ENCODE data around the gene MOV10L1.

The MOV10L1 gene

GRCh38 chr22:50196256-50196655, 106.5 kb downstream of the MOV10L1 start:
- TF ChIP-seq EZH2phosphoT487 (IDR thresholded peaks at IDR 0.05; ENCODE audit: low read length) (no peak), EZH2 (optimal IDR thresholded peaks at IDR 0.05; ENCODE audit: low read depth, low read length) (no peak)
- TF ChIP-seq, protein P1, sequence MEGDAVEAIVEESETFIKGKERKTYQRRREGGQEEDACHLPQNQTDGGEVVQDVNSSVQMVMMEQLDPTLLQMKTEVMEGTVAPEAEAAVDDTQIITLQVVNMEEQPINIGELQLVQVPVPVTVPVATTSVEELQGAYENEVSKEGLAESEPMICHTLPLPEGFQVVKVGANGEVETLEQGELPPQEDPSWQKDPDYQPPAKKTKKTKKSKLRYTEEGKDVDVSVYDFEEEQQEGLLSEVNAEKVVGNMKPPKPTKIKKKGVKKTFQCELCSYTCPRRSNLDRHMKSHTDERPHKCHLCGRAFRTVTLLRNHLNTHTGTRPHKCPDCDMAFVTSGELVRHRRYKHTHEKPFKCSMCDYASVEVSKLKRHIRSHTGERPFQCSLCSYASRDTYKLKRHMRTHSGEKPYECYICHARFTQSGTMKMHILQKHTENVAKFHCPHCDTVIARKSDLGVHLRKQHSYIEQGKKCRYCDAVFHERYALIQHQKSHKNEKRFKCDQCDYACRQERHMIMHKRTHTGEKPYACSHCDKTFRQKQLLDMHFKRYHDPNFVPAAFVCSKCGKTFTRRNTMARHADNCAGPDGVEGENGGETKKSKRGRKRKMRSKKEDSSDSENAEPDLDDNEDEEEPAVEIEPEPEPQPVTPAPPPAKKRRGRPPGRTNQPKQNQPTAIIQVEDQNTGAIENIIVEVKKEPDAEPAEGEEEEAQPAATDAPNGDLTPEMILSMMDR (IDR thresholded peaks at IDR 0.05; ENCODE audit: low read length) = no peak
- Histone ChIP-seq H3K36me3 (replicated peaks; ENCODE audit: insufficient read depth, low read length) (no peaks in the 10 kb centered on the region; the same call in 1 of the 2 replicates), H2AFZ (ENCODE audit: low read length) (no peak overlapping the region), H3K4me2 (ENCODE audit: low read depth, low read length) (no peak overlapping the region), H3F3A (ENCODE audit: insufficient read depth, low read length) (0 out of 2 replicates have a peak, but pooled peaks cover 11% of the 10 kb centered on the region), H3K79me2 (ENCODE audit: low read length) (peaks cover 35% of the 10 kb centered on the region), H3K4me3 (ENCODE audit: low read length) (no peak overlapping the region), H3K9me2 (replicated peaks; ENCODE audit: insufficient read depth, low read length) (no peaks in the 10 kb centered on the region), H3K27me3 (replicated peaks; ENCODE audit: insufficient read depth, low read length) (no peaks in the 10 kb centered on the region), H3K9me3 (replicated peaks; ENCODE audit: insufficient read depth, low read length) (no peaks in the 10 kb centered on the region), H4K20me1 (ENCODE audit: insufficient read depth, low read length) (no peaks in the 10 kb centered on the region), H3K27ac (ENCODE audit: low read length) (no peak overlapping the region), H3K9ac (ENCODE audit: low read length) (no peak overlapping the region), H3K4me1 (ENCODE audit: low read length) (peaks cover 2% of the 10 kb centered on the region)
- DNase-seq = no peak

DNA sequence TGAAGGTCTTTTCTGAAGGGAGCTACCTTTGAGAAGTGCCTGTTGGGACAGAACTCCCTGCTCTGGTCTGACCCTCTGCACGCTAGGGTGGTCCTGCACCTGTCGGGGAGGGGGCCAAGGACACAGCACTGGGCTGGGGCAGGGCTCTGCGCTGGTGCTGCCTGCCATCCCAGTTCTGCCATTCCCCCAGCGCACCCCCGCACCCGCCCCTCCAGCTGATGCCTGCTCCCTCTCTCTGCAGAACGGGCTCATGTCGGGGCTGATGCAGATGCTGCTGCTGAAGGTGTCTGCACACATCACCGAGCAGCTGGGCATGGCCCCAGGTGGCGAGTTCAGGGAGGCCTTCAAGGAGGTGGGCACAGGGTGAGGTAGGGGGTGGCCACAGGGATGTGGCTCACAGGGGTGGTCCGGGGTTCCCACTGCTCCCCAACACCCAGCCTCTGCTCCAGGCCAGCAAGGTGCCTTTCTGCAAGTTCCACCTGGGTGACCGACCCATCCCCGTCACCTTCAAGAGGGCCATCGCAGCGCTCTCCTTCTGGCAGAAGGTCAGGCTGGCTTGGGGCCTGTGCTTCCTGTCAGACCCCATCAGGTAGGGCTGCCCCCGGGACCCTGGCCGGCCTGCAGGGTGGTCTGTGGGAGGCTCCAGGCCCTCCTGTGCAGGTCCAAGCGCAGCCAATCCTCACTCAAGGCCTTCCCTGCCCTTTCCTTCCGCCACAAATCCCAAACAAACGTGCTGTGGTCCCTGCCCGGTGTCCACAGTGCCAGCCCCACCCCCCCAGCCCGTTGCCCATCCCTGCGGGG, 107.4 kb downstream of the MOV10L1 start:
- H3K4me1 ChIP-seq (ENCODE audit: low read length) = peaks cover 5% of the 10 kb centered on the region; the same call in 1 of the 2 replicates
- no peaks in the 10 kb centered on the region for H3K27me3 ChIP-seq (replicated peaks; ENCODE audit: insufficient read depth, low read length)
- H3K9ac ChIP-seq (ENCODE audit: low read length) = no peak overlapping the region
- H3K36me3 ChIP-seq (replicated peaks; ENCODE audit: insufficient read depth, low read length) = no peaks in the 10 kb centered on the region; the same call in 1 of the 2 replicates
- 0 out of 2 replicates have a peak, but pooled peaks cover 9% of the 10 kb centered on the region for H3F3A ChIP-seq (ENCODE audit: insufficient read depth, low read length)
- no peak for DNase-seq
- H3K4me2 ChIP-seq (ENCODE audit: low read depth, low read length) = no peak overlapping the region
- no peak overlapping the region for H2AFZ ChIP-seq (ENCODE audit: low read length)
- no peak overlapping the region for H3K4me3 ChIP-seq (ENCODE audit: low read length)
- H3K79me2 ChIP-seq (ENCODE audit: low read length) = peaks cover 33% of the 10 kb centered on the region
- TF ChIP-seq, protein P1 (IDR thresholded peaks at IDR 0.05; ENCODE audit: low read length) = no peak
- no peak for TF ChIP-seq EZH2 (optimal IDR thresholded peaks at IDR 0.05; ENCODE audit: low read depth, low read length)
- no peak for TF ChIP-seq EZH2phosphoT487 (IDR thresholded peaks at IDR 0.05; ENCODE audit: low read length)
- H4K20me1 ChIP-seq (ENCODE audit: insufficient read depth, low read length) = no peaks in the 10 kb centered on the region
- no peaks in the 10 kb centered on the region for H3K9me2 ChIP-seq (replicated peaks; ENCODE audit: insufficient read depth, low read length)
- no peaks in the 10 kb centered on the region for H3K9me3 ChIP-seq (replicated peaks; ENCODE audit: insufficient read depth, low read length)
- H3K27ac ChIP-seq (ENCODE audit: low read length) = no peak overlapping the region

- Histone ChIP-seq H3K4me1 (ENCODE audit: low read length) (peaks cover 7% of the 10 kb centered on the region; the same call in 1 of the 2 replicates), H3F3A (ENCODE audit: insufficient read depth, low read length) (0 out of 2 replicates have a peak, but pooled peaks cover 9% of the 10 kb centered on the region), H3K9ac (ENCODE audit: low read length) (no peak overlapping the region), H3K27ac (ENCODE audit: low read length) (no peak overlapping the region), H3K9me2 (replicated peaks; ENCODE audit: insufficient read depth, low read length) (no peaks in the 10 kb centered on the region), H3K79me2 (ENCODE audit: low read length) (peaks cover 33% of the 10 kb centered on the region), H3K4me2 (ENCODE audit: low read depth, low read length) (no peak overlapping the region), H3K27me3 (replicated peaks; ENCODE audit: insufficient read depth, low read length) (no peaks in the 10 kb centered on the region), H3K4me3 (ENCODE audit: low read length) (no peak overlapping the region), H3K9me3 (replicated peaks; ENCODE audit: insufficient read depth, low read length) (no peaks in the 10 kb centered on the region), H2AFZ (ENCODE audit: low read length) (no peak overlapping the region), H3K36me3 (replicated peaks; ENCODE audit: insufficient read depth, low read length) (no peaks in the 10 kb centered on the region; the same call in 1 of the 2 replicates), H4K20me1 (ENCODE audit: insufficient read depth, low read length) (no peaks in the 10 kb centered on the region)
- TF ChIP-seq EZH2phosphoT487 (IDR thresholded peaks at IDR 0.05; ENCODE audit: low read length) = no peak
- DNase-seq = no peak
Observed at GRCh38 chr22:50197856-50198623, 108.2 kb downstream of the MOV10L1 start.

Data from MM.1S (cell line).